Measurements from ENCODE around the gene PARP8. TPM values are rescaled to one million over a fixed set of nuclear protein-coding genes. Genes with fewer than 3 reads are reported as not detected.

The PARP8 gene
- total RNA-seq, 6 donors from 2014 or later = 33.3 to 64.1 (median 34.6) TPM

DNA sequence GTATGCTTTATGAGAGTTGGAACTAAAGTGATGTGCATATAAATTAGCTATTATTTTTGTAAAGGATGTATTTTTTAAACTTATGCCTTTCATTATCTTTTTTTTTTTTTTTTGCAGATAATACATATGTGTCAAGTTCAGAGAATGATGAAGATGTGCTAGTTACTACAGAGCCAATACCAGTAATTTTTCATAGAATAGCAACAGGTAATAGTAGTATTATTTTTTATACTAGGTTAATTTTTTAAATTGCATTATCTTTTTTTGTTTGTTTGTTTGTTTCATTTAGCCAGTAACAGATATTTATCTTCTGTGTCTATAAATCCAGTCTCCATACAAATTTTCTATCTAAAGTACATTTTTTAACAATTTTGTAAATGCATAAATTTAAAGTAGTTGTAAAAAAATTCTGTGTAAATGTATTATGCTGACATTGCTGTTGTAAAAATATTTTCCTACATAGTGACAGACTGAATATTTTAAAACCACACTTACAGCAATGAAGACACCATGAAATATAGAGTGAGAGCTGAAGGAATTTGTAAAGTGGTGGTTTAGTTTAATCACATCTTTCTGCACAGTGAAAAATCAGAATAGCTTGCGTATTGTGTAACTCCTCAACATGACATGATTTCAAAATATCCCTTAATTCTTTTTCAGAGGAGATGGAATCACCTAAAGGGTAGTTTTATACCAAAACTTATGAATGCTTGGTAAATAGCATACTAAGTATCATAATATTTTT lies 93.3 kb downstream of the PARP8 start:
- 78 to 90% methylated on average over 1 of the region's 1 CpG for WGBS, 2 donors
- Histone ChIP-seq H3K27ac (no peak overlapping the region), H3K36me3 (peaks cover 0 to 4% (median 2%) of the 10 kb centered on the region in 4 donors), H3K9me3 (no peaks in the 10 kb centered on the region), H3K4me3 (no peak overlapping the region), H3K27me3 (no peaks in the 10 kb centered on the region), H3K4me1 (no peaks in the 10 kb centered on the region)
- ATAC-seq (ENCODE audit: low FRiP score in 2 of 2) (no peak), DNase-seq (no peak)
- no peak for TF ChIP-seq POLR2AphosphoS5 (IDR thresholded peaks at IDR 0.05)
- TF ChIP-seq EP300 (IDR thresholded peaks at IDR 0.05) = no peak
- no peak for TF ChIP-seq POLR2A (IDR thresholded peaks at IDR 0.05)
- TF ChIP-seq, protein P1, sequence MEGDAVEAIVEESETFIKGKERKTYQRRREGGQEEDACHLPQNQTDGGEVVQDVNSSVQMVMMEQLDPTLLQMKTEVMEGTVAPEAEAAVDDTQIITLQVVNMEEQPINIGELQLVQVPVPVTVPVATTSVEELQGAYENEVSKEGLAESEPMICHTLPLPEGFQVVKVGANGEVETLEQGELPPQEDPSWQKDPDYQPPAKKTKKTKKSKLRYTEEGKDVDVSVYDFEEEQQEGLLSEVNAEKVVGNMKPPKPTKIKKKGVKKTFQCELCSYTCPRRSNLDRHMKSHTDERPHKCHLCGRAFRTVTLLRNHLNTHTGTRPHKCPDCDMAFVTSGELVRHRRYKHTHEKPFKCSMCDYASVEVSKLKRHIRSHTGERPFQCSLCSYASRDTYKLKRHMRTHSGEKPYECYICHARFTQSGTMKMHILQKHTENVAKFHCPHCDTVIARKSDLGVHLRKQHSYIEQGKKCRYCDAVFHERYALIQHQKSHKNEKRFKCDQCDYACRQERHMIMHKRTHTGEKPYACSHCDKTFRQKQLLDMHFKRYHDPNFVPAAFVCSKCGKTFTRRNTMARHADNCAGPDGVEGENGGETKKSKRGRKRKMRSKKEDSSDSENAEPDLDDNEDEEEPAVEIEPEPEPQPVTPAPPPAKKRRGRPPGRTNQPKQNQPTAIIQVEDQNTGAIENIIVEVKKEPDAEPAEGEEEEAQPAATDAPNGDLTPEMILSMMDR (IDR thresholded peaks at IDR 0.05) = no peak

GRCh38 chr5:50763351-50763750 lies 96.9 kb downstream of the PARP8 start:
- no peak for ATAC-seq (ENCODE audit: low FRiP score in 2 of 2)
- TF ChIP-seq EP300 (IDR thresholded peaks at IDR 0.05) = no peak
- TF ChIP-seq, protein P1 (IDR thresholded peaks at IDR 0.05) = no peak
- no peak for TF ChIP-seq POLR2AphosphoS5 (IDR thresholded peaks at IDR 0.05)
- no peak for TF ChIP-seq POLR2A (IDR thresholded peaks at IDR 0.05)

DNA sequence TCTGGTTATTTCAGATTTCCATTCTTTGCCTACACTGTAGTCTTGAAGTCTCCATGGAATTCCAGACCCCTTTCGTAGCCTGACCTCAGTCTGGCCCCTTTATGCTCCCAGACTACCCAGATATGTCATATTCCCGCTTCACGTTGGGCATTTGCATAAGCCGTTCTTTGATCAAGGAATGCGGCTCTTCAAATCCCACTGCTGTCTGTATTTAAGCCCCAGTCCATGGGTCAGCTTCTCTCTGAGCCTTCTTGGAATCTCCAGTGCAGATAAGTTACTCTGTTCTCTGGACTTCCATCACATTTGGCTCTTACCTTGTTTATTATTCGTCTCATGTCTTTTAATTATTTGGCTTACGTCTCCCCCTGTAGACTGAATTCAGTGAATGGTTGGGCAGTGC lies 97.4 kb downstream of the PARP8 start:
- no peak overlapping the region for H3K27ac ChIP-seq
- TF ChIP-seq POLR2A (IDR thresholded peaks at IDR 0.05) = no peak
- no peak for TF ChIP-seq POLR2AphosphoS5 (IDR thresholded peaks at IDR 0.05)
- no peak for TF ChIP-seq EP300 (IDR thresholded peaks at IDR 0.05)
- TF ChIP-seq, protein P1 (IDR thresholded peaks at IDR 0.05) = no peak
- no peaks in the 10 kb centered on the region for H3K27me3 ChIP-seq
- 94 to 95% methylated on average over 7 of the region's 7 CpGs for WGBS, 2 donors
- H3K4me1 ChIP-seq = no peaks in the 10 kb centered on the region
- no peaks in the 10 kb centered on the region for H3K9me3 ChIP-seq
- no peak overlapping the region for H3K4me3 ChIP-seq
- ATAC-seq (ENCODE audit: low FRiP score in 2 of 2) (no peak), DNase-seq (no peak)
- peaks cover 0 to 9% (median 2%) of the 10 kb centered on the region in 4 donors for H3K36me3 ChIP-seq

More at GRCh38 chr5:50763351-50763750, 96.9 kb downstream of the PARP8 start:
- Histone ChIP-seq H3K4me1 (no peaks in the 10 kb centered on the region), H3K36me3 (peaks cover 0 to 9% (median 2%) of the 10 kb centered on the region in 4 donors), H3K9me3 (no peaks in the 10 kb centered on the region), H3K27me3 (no peaks in the 10 kb centered on the region), H3K27ac (no peak overlapping the region), H3K4me3 (no peak overlapping the region)
- no peak for DNase-seq

DNA sequence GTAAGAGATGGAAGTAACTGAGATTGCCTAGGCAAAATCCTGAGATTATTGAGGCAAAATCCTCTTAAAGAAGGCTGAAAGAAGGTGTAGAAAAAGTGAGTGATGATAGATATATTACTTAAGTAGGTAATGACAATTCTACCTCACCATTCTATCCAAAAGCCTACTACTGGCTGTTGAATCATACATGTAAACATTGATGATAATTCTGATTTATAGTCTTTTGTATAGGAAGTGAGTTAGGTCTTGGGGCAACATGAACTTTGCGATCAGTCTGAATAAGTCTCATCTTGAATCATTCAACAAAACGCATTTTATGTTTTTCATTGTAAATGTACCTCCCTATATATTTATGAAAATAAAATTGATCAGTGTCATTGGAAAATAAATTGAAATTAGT lies 99.6 kb downstream of the PARP8 start:
- Histone ChIP-seq H3K27ac (no peak overlapping the region), H3K4me3 (no peak overlapping the region), H3K4me1 (no peaks in the 10 kb centered on the region), H3K9me3 (no peaks in the 10 kb centered on the region), H3K36me3 (peaks cover 0 to 9% (median 2%) of the 10 kb centered on the region in 4 donors), H3K27me3 (no peaks in the 10 kb centered on the region)
- WGBS, 2 donors = 94 to 95% methylated on average over 2 of the region's 2 CpGs
- no peak for ATAC-seq (ENCODE audit: low FRiP score in 2 of 2)
- TF ChIP-seq POLR2A (IDR thresholded peaks at IDR 0.05) = no peak
- no peak for TF ChIP-seq POLR2AphosphoS5 (IDR thresholded peaks at IDR 0.05)
- TF ChIP-seq, protein P1 (IDR thresholded peaks at IDR 0.05) = no peak
- DNase-seq = no peak

- 76 to 88% methylated on average over 5 of the region's 5 CpGs for WGBS, 2 donors
- TF ChIP-seq POLR2A (IDR thresholded peaks at IDR 0.05) (no peak), EP300 (IDR thresholded peaks at IDR 0.05) (no peak)
- TF ChIP-seq, protein P1 (IDR thresholded peaks at IDR 0.05) = no peak
- Histone ChIP-seq H3K36me3 (peaks cover 0 to 9% (median 2%) of the 10 kb centered on the region in 4 donors), H3K27me3 (no peaks in the 10 kb centered on the region), H3K4me3 (no peak overlapping the region), H3K27ac (no peak overlapping the region), H3K4me1 (no peaks in the 10 kb centered on the region), H3K9me3 (no peaks in the 10 kb centered on the region)
- DNase-seq (no peak), ATAC-seq (ENCODE audit: low FRiP score in 2 of 2) (no peak)
These were observed 100.0 kb downstream of the PARP8 start for GRCh38 chr5:50766462-50766861.

All from upper lobe of left lung (tissue), 6 donors.